Endothelial cell of umbilical vein (primary cell): Measurements from ENCODE around the gene PXMP4. TPM values are rescaled to one million over a fixed set of nuclear protein-coding genes. Genes with fewer than 3 reads are reported as not detected.

Source experiments
- BruUV-seq: library from RNA; stranded (reverse); fragments of 400-500 nt; replicated peaks from 2 replicates; lab custom pipeline; 2021; lab: Mats Ljungman, UMichigan
- CTCF ChIA-PET: fragments of 300-600, 350-600 bp; sonication (Branson Sonifier 250); formaldehyde crosslinking; loops from one replicate; lab custom pipeline; 2021; ENCODE audit warnings: antibody characterized with exemption, inconsistent platforms; lab: Charles Lee
- POLR2A ChIA-PET: fragments of 300-600, 350-600 bp; sonication (Branson Sonifier 250); formaldehyde crosslinking; loops from one replicate; lab custom pipeline; 2021; ENCODE audit warnings: antibody characterized with exemption, inconsistent platforms; lab: Charles Lee
- DNase-seq: peaks from one replicate; pipeline ENCODE4 v3.0.0-alpha.2; 2011; ENCODE audit warnings: low read depth, low spot score
- FAIRE-seq: peaks from 2 replicates; lab custom pipeline; 2011; peaks lifted over from hg19 to GRCh38; lab: Jason Lieb, UNC
- H2AFZ ChIP-seq: 2 replicates; pipeline ENCODE4 v1.6.0; 2012; ENCODE audit warnings: low read depth, low read length, control low read depth, inconsistent platforms
- H3K27ac ChIP-seq: 2 replicates; pipeline ENCODE4 v1.5.1; 2011; ENCODE audit warnings: low read depth, mild to moderate bottlenecking, control low read depth, low read length, moderate library complexity; ENCODE audit not compliant: insufficient read depth
- H3K27me3 ChIP-seq, 2 experiments: 2 replicates each; pipeline versions ENCODE4 v1.6.0 to v1.6.1; 2011; ENCODE audit warnings: low read length in 2 of 2, mixed read lengths in 1 of 2; ENCODE audit not compliant: control insufficient read depth in 2 of 2, insufficient read depth in 2 of 2
- H3K36me3 ChIP-seq, 2 experiments: 2 replicates in 1 of 2; 3 replicates in 1 of 2; pipeline ENCODE4 v1.5.1; 2011; ENCODE audit warnings: low read length in 2 of 2, mild to moderate bottlenecking in 1 of 2, moderate library complexity in 1 of 2; ENCODE audit not compliant: control insufficient read depth in 2 of 2, insufficient read depth in 2 of 2; ENCODE audit errors: extremely low read depth in 1 of 2
- H3K4me1 ChIP-seq: 3 replicates; pipeline ENCODE4 v1.5.1; 2011; ENCODE audit warnings: mild to moderate bottlenecking, low read length; ENCODE audit not compliant: control insufficient read depth, insufficient read depth; ENCODE audit errors: extremely low read depth
- H3K4me2 ChIP-seq: 2 replicates; pipeline ENCODE4 v1.6.1; 2011; ENCODE audit warnings: low read length, control low read depth, mixed read lengths; ENCODE audit not compliant: insufficient read depth
- H3K4me3 ChIP-seq, 3 experiments: fragments of 200-600 bp in 1 of 3; sonication (generic), shearing (Covaris generic) in 1 of 3; replicated peaks in 1 of 3; 2 replicates each; pipeline ENCODE4 v1.5.1; 2011 to 2016; ENCODE audit warnings: control low read depth in 3 of 3, low read length in 3 of 3, mild to moderate bottlenecking in 2 of 3, inconsistent platforms in 1 of 3, low read depth in 1 of 3, moderate library complexity in 1 of 3; ENCODE audit not compliant: insufficient read depth in 1 of 3
- H3K79me2 ChIP-seq: 2 replicates; pipeline ENCODE4 v1.6.0; 2012; ENCODE audit warnings: low read length, inconsistent platforms; ENCODE audit not compliant: control insufficient read depth, insufficient read depth
- H3K9ac ChIP-seq: replicated peaks from 2 replicates; pipeline ENCODE3; 2011; ENCODE audit warnings: low read length, control low read depth; ENCODE audit not compliant: insufficient read depth; ENCODE audit errors: extremely low read depth
- H3K9me1 ChIP-seq: replicated peaks from 3 replicates; pipeline ENCODE4 v1.6.0; 2011; ENCODE audit warnings: mild to moderate bottlenecking, low read length; ENCODE audit not compliant: control insufficient read depth, insufficient read depth; ENCODE audit errors: extremely low read depth
- H3K9me3 ChIP-seq: replicated peaks from 2 replicates; pipeline ENCODE4 v1.5.1; 2012; ENCODE audit warnings: low read length, inconsistent platforms; ENCODE audit not compliant: control insufficient read depth, insufficient read depth
- H4K20me1 ChIP-seq: replicated peaks from 2 replicates; pipeline ENCODE3; 2011; ENCODE audit warnings: mild to moderate bottlenecking, low read length; ENCODE audit not compliant: control insufficient read depth, insufficient read depth; ENCODE audit errors: extremely low read depth
- CTCF ChIP-seq, 2 donors: IDR thresholded peaks; 1 replicate in 1 of 2; 2 replicates in 1 of 2; pipeline ENCODE4 v1.5.1; 2011; ENCODE audit warnings: low read length in 2 of 2, mild to moderate bottlenecking in 2 of 2, moderate library complexity in 2 of 2, control low read depth in 1 of 2, inconsistent platforms in 1 of 2, low read depth in 1 of 2; ENCODE audit not compliant: insufficient read depth in 1 of 2; ENCODE audit errors: extremely low read depth in 1 of 2
- EZH2 ChIP-seq: IDR thresholded peaks from 2 replicates; pipeline ENCODE4 v1.6.1; 2012; ENCODE audit warnings: borderline replicate concordance, low read depth, mild to moderate bottlenecking, moderate library complexity, low read length, inconsistent platforms; ENCODE audit not compliant: severe bottlenecking
- FOS ChIP-seq: IDR thresholded peaks from 2 replicates; pipeline ENCODE4 v1.6.1; 2011; ENCODE audit warnings: mild to moderate bottlenecking, low read length, moderate library complexity, borderline replicate concordance; ENCODE audit not compliant: insufficient read depth
- GATA2 ChIP-seq: IDR thresholded peaks from 2 replicates; pipeline ENCODE4 v1.7.0; 2011; ENCODE audit warnings: low read depth, mild to moderate bottlenecking, moderate library complexity, mixed read lengths, low read length; ENCODE audit not compliant: insufficient read length, insufficient read depth
- JUN ChIP-seq: IDR thresholded peaks from 2 replicates; pipeline ENCODE4 v1.6.1; 2011; ENCODE audit warnings: borderline replicate concordance, low read depth; ENCODE audit not compliant: insufficient read length, insufficient read depth
- MAX ChIP-seq: IDR thresholded peaks from 2 replicates; pipeline ENCODE4 v1.6.1; 2011; ENCODE audit not compliant: insufficient read depth, insufficient read length
- MYC ChIP-seq: IDR thresholded peaks from one replicate; pipeline ENCODE4 v1.6.1; 2011; ENCODE audit warnings: mild to moderate bottlenecking, low read depth, low read length
- POLR2A ChIP-seq: IDR thresholded peaks from 2 replicates; pipeline ENCODE4 v1.6.1; 2012; ENCODE audit warnings: low read depth, mild to moderate bottlenecking, control low read depth, low read length
- POLR2AphosphoS5 ChIP-seq: IDR thresholded peaks from 2 replicates; pipeline ENCODE4 v1.6.1; 2012; ENCODE audit warnings: low read depth, mild to moderate bottlenecking, control low read depth, low read length, moderate library complexity; ENCODE audit not compliant: insufficient read depth
- dilution Hi-C: fragments of 300-500 bp; cut with MboI; formaldehyde crosslinking; loops from one replicate; pipeline ENCODE4 v1.15.0; 2019; ENCODE audit warnings: low sequenced_read_pairs; ENCODE audit not compliant: extremely low pct_ligation_motif_present
- intact Hi-C: fragments of 100-400 bp; cut with micrococcal nuclease; formaldehyde crosslinking; loops from one replicate; pipeline ENCODE4 v1.10.0; 2022
- polyA plus RNA-seq, 4 experiments: library from polyadenylated mRNA; depleted of rRNA in 3 of 4; stranded (reverse) in 3 of 4; unstranded in 1 of 4; fragments of >200 nt; gene quantifications; 2 replicates each; pipeline versions ENCODE4 v1.2.1 to v1.2.3, GENCODE V29; 2011 to 2012; ENCODE audit warnings: missing spikeins in 1 of 4
- total RNA-seq: library from RNA; stranded (reverse); gene quantifications from 2 replicates; pipeline ENCODE4 v1.2.3, GENCODE V29; 2021

The PXMP4 gene
- total and polyA plus RNA-seq, 2 donors (not counting 3 experiments of a cell fraction or from before 2014, with no cell fraction given): 6.9 to 8.5 TPM

- intact Hi-C loops (no loop called here), dilution Hi-C loops (no loop called here)
- H3K79me2 ChIP-seq: no peaks in the 10 kb centered on the region
- H3K36me3 ChIP-seq: peaks cover 0 to 2% of the 10 kb centered on the region in 2 experiments
- no peaks in the 10 kb centered on the region for H3K9me3 ChIP-seq
- H3K4me3 ChIP-seq: no peak overlapping the region
- no peak for TF ChIP-seq CTCF (IDR thresholded peaks at IDR 0.05; ENCODE audit: extremely low read depth in 1 of 2, insufficient read depth in 1 of 2, low read depth in 1 of 2, low read length in 2 of 2)
- TF ChIP-seq POLR2AphosphoS5: no peak
- no peak for TF ChIP-seq FOS
- no peak for TF ChIP-seq MYC
- TF ChIP-seq MAX: no peak
- TF ChIP-seq JUN: no peak
- no peak for TF ChIP-seq POLR2A
- no peak for TF ChIP-seq GATA2
- TF ChIP-seq EZH2: no peak
- no peak overlapping the region for H3K27ac ChIP-seq
- H3K9ac ChIP-seq: no peak overlapping the region
- CTCF ChIA-PET: interaction anchor here (1.0 to 1.4 kb wide), 3 partner anchors 19 to 215 kb away, joined by 3 to 4 read pairs (median 4); partner anchors contain the start of gene ZNF341
- FAIRE-seq (no peak), DNase-seq (no peak)
- no peak overlapping the region for H3K4me2 ChIP-seq
- H2AFZ ChIP-seq: no peak overlapping the region
- no peaks in the 10 kb centered on the region for H3K9me1 ChIP-seq
- no TSS peak for BruUV-seq
- POLR2A ChIA-PET: no interaction called here
- H3K27me3 ChIP-seq: no peaks in the 10 kb centered on the region
- peaks cover 20% of the 10 kb centered on the region for H3K4me1 ChIP-seq
- no peaks in the 10 kb centered on the region for H4K20me1 ChIP-seq
Measured at GRCh38 chr20:33672426-33673113, 47.5 kb downstream of the PXMP4 start.
